Measurements from ENCODE around the gene ANKRD30B.
"Not testable (repeated sequence)": the region's sequence is repeated elsewhere in the genome, so short reads cannot be mapped to it uniquely, and the experiment has no call there.

Gene ANKRD30B, protein sequence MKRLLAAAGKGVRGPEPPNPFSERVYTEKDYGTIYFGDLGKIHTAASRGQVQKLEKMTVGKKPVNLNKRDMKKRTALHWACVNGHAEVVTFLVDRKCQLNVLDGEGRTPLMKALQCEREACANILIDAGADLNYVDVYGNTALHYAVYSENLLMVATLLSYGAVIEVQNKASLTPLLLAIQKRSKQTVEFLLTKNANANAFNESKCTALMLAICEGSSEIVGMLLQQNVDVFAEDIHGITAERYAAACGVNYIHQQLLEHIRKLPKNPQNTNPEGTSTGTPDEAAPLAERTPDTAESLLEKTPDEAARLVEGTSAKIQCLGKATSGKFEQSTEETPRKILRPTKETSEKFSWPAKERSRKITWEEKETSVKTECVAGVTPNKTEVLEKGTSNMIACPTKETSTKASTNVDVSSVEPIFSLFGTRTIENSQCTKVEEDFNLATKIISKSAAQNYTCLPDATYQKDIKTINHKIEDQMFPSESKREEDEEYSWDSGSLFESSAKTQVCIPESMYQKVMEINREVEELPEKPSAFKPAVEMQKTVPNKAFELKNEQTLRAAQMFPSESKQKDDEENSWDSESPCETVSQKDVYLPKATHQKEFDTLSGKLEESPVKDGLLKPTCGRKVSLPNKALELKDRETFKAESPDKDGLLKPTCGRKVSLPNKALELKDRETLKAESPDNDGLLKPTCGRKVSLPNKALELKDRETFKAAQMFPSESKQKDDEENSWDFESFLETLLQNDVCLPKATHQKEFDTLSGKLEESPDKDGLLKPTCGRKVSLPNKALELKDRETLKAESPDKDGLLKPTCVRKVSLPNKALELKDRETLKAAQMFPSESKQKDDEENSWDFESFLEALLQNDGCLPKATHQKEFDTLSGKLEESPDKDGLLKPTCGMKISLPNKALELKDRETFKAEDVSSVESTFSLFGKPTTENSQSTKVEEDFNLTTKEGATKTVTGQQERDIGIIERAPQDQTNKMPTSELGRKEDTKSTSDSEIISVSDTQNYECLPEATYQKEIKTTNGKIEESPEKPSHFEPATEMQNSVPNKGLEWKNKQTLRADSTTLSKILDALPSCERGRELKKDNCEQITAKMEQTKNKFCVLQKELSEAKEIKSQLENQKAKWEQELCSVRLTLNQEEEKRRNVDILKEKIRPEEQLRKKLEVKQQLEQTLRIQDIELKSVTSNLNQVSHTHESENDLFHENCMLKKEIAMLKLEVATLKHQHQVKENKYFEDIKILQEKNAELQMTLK (N-terminal part only)

DNA sequence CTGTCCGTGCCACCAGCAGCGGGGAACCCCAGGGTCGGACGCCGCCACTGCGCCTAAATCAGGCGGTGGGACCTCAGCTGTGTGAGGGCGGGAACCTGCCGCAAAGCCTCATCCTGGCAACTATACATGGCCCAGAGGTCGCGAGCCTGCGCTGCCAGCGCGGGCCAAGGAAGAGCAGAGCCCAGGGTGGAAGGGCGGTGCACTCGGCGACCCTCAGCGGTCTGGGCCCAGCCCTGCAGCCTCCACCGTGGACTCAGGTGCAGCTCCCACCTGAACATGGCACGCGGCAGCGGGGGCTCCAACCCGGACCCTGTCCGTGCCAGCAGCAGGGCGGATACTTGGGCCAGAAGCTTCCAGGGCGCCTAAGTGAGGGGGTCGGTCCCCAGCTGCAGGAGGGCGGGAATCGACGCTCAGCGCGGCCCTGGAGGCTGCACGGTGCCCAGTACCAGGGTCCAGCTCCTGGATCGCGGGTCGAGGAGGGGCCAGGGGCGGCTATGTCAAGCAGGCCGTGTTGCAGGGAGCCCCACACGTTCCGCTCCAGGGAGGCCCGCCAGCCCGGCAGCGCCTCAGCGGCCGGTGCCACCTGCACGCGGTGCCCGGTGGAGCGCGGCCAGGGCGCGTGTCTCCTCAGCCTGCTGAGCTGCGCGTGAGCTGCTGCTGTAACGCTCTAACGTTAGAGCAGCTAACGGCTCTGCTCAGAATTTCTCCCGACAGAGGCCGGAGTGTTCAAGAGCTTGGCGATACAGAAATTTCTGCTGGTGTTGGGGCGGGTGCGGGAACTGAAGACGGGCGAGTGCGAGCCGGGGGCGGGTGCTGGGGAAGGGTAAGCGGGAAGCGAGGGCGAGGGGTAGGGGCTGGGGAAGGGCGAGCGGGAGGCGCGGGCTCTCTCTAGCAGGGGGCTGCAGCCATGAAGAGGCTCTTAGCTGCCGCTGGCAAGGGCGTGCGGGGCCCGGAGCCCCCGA is at the start of gene ANKRD30B:
Gene ANKRD30B (plus strand): TSS at position 660 of the 962 bp plus-strand sequence. CDS start 248 bp downstream, at position 908.
- no peak for DNase-seq (ENCODE audit: low read depth)

GRCh38 chr18:14701286-14702040 is 46.5 kb upstream of the ANKRD30B start:
- DNase-seq (ENCODE audit: low read depth) = not testable (repeated sequence)

GRCh38 chr18:14709761-14710160 is 38.2 kb upstream of the ANKRD30B start:
- DNase-seq (ENCODE audit: low read depth) = not testable (repeated sequence)

GRCh38 chr18:14721569-14721968 is 26.4 kb upstream of the ANKRD30B start:
- DNase-seq (ENCODE audit: low read depth) = not testable (repeated sequence)

GRCh38 chr18:14739056-14739455 is 8.9 kb upstream of the ANKRD30B start:
- DNase-seq (ENCODE audit: low read depth) = not testable (repeated sequence)

- DNase-seq (ENCODE audit: low read depth) = no peak
Measured at GRCh38 chr18:14746897-14747296, 1.1 kb upstream of the ANKRD30B start.

DNA sequence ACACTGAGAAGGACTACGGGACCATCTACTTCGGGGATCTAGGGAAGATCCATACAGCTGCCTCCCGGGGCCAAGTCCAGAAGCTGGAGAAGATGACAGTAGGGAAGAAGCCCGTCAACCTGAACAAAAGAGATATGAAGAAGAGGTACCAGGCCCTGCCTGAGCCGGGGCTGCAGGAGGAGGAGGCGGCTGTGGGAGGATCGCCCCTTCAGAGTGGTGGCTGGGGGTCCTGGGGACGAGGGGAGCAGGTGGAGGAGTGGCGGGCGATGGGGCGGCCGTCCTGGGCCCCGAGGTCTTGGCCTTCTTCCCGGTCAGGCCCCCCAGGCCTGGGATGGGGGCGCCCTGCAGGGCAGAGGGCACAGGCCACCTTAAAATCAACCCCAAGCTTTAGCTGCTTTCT is 524 bp downstream of the ANKRD30B start:
- DNase-seq (ENCODE audit: low read depth) = no peak

- DNase-seq (ENCODE audit: low read depth) = not testable (repeated sequence)
Measured at GRCh38 chr18:14763566-14763965, 15.6 kb downstream of the ANKRD30B start.

DNA sequence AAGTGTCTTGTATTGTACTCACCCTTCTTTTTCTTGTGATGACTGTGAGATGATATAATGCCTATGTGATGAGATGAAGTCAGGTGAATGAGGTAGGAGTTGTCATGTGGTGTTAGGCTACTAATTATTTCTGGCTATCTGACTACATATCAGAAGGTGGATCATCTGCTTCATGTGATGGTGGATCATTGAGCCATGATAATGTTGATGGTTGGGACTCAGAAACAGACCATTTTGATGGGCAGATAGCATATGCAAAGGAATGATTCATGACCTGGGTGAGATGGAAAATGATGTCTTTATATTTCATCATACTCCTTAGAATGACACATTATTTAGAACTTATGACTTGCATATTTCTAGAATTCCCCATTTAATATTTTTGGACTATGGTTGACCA is 19.5 kb downstream of the ANKRD30B start:
- no peak for DNase-seq (ENCODE audit: low read depth)

- no peak for DNase-seq (ENCODE audit: low read depth)
Measured at GRCh38 chr18:14768241-14768640, 20.3 kb downstream of the ANKRD30B start.

- no peak for DNase-seq (ENCODE audit: low read depth)
Measured at GRCh38 chr18:14769381-14769780, 21.4 kb downstream of the ANKRD30B start.

GRCh38 chr18:14776801-14777200 is 28.8 kb downstream of the ANKRD30B start:
- DNase-seq (ENCODE audit: low read depth) = no peak

DNA sequence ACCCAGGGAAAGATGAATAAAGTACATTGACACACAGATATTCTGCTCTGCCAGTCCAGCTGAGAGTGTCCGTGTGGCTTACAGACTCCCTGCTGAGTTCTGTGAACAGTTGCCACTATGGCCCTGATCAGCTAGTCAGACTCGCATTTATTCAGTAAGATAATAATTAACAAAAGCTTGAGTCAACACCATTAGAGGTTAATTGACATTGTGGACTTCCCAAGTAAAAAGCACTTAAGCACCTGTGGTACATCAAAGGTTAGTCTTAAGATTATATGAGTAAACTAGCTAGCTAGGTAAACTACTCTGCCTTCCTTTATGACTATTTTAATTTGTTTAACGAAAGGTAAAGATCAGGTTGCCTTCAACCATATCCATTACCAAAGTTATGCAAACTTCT is 33.7 kb downstream of the ANKRD30B start:
- DNase-seq (ENCODE audit: low read depth) = no peak

- no peak for DNase-seq (ENCODE audit: low read depth)
Measured at GRCh38 chr18:14784133-14784532, 36.2 kb downstream of the ANKRD30B start.

DNA sequence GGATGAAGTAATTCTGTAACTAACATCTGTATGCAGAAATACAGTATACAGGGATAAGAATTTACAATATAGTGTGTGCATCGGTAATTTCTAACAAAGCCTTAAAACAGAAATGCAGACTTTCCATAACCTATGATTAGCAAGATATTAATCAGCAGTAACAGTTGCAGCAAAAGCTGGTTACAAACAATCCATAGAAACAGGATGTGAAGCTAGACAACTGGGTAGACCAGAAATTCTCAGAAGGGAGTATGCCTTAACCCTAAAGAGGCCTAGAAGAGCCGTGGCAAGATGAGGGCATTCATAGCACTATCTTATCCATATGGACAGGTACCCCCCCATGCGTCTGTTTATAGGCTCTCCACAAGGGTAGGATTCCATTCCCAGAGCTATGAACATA is 48.9 kb downstream of the ANKRD30B start:
- DNase-seq (ENCODE audit: low read depth) = not testable (repeated sequence)

DNA sequence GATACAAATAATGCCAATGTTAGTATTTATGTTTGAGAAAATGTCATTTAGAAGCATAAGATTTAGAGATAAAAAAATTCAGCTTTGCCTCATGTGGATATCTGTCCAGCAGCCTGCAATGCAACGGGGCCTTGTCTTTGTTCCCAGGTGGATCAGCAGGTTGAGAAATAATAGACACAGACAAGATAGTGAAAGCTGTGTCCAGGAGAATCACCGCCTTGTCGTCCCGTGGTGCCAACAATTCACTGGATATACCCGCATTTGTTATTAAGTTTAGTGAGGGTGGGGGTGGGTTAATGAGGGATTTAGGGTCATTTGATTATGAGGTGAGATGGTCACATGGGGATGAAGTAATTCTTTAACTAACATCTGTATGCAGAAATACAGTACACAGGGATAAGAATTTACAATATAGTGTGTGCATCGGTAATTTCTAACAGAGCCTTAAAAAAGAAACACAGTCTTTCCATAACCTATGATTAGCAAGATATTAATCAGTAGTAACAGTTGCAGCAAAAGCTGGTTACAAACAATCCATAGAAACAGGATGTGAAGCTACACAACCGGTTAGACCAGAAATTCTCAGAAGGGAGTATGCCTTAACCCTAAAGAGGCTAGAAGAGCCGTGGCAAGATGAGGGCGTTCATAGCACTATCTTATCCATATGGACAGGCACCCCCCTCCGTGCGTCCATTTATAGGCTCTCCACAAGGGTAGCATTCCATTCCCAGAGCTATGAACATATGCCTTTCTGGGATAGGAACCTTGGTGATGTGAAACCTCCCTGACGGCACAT is 50.2 kb downstream of the ANKRD30B start:
- DNase-seq (ENCODE audit: low read depth) = not testable (repeated sequence)

- DNase-seq (ENCODE audit: low read depth) = not testable (repeated sequence)
Measured at GRCh38 chr18:14811081-14811480, 63.1 kb downstream of the ANKRD30B start.

- peak; percentile 21 for DNase-seq (ENCODE audit: low read depth)
Measured at GRCh38 chr18:14826972-14827632, 79.1 kb downstream of the ANKRD30B start.

DNA sequence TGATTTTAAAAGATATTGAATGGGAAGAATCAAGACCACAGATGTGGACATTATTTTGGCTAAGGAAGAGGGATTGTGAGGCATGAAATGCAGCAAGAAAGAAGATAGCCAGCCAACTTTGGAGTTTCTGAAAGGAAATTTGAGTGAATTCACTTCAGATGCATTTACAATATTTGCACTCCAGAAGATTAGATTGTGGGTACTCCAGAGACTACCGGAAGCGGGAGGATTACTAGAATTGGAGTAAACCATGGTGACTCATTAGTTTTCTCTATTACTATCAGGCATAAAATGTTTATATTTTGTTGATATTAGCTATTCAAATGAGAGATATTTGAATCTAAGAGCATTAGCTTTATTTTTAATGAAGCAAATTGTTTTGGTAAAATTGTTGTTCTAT is 93.6 kb downstream of the ANKRD30B start:
- not testable (repeated sequence) for DNase-seq (ENCODE audit: low read depth)

Data from GM04503 (cell line).